HepG2 (cell line): Measurements from ENCODE around the gene ANKRD39. TPM values are rescaled to one million over a fixed set of nuclear protein-coding genes. Genes with fewer than 3 reads are reported as not detected.

ENCODE experiments used
- AGO2 ChIP-seq: fragments of 200-400 bp; formaldehyde crosslinking; optimal IDR thresholded peaks from 2 replicates; pipeline ENCODE3; 2017; ENCODE audit warnings: mild to moderate bottlenecking, low read depth, low read length, moderate library complexity
- ATM ChIP-seq: fragments of 450-650 bp; IDR thresholded peaks from 2 replicates; pipeline ENCODE4 v1.7.1; 2017; ENCODE audit warnings: mild to moderate bottlenecking, borderline replicate concordance
- BATF2 ChIP-seq: sonication (generic); formaldehyde crosslinking; IDR thresholded peaks from 2 replicates; pipeline ENCODE4 v1.8.0; 2022; ENCODE audit warnings: mild to moderate bottlenecking, missing genetic modification reagents, moderate library complexity
- ELK4 ChIP-seq: sonication (generic); formaldehyde crosslinking; IDR thresholded peaks from 2 replicates; pipeline ENCODE4 v1.9.0; 2021; ENCODE audit warnings: missing genetic modification reagents, borderline replicate concordance
- FLYWCH1 ChIP-seq: sonication (generic); formaldehyde crosslinking; IDR thresholded peaks from 2 replicates; pipeline ENCODE4 v1.8.1; 2023; ENCODE audit warnings: mild to moderate bottlenecking, missing genetic modification reagents
- HMGA1 ChIP-seq: sonication (generic); formaldehyde crosslinking; conservative IDR thresholded peaks from 2 replicates; pipeline ENCODE4 v1.4.0; 2020; ENCODE audit warnings: missing genetic modification reagents
- KAT8 ChIP-seq: IDR thresholded peaks from 2 replicates; pipeline ENCODE4 v1.6.1; 2016; ENCODE audit warnings: missing genetic modification reagents, missing compliant biosample characterization
- LCORL ChIP-seq, 2 experiments: fragments of 450-650 bp in 1 of 2; sonication (generic) in 1 of 2; formaldehyde crosslinking in 1 of 2; IDR thresholded peaks; 2 replicates each; pipeline versions ENCODE4 v1.5.0 to v1.6.1; 2017 to 2020; ENCODE audit warnings: antibody characterized with exemption in 1 of 2, missing genetic modification reagents in 1 of 2
- MED13 ChIP-seq: sonication (generic); formaldehyde crosslinking; IDR thresholded peaks from 2 replicates; pipeline ENCODE4 v1.5.0; 2020; ENCODE audit warnings: missing genetic modification reagents
- MYPOP ChIP-seq: sonication (generic); formaldehyde crosslinking; IDR thresholded peaks from 2 replicates; pipeline ENCODE4 v1.8.1; 2023; ENCODE audit warnings: mild to moderate bottlenecking, moderate library complexity, missing genetic modification reagents
- SMARCC2 ChIP-seq: fragments of 450-650 bp; IDR thresholded peaks from 2 replicates; pipeline ENCODE4 v1.6.1; 2017; ENCODE audit warnings: antibody characterized with exemption, mild to moderate bottlenecking
- SRSF9 ChIP-seq: fragments of 200-400 bp; formaldehyde crosslinking; IDR thresholded peaks from 2 replicates; pipeline ENCODE4 v1.6.1; 2018; ENCODE audit warnings: borderline replicate concordance, mild to moderate bottlenecking, low read depth, low read length; ENCODE audit not compliant: insufficient read depth, poor library complexity, severe bottlenecking
- TBX2 ChIP-seq: sonication (generic); formaldehyde crosslinking; IDR thresholded peaks from 2 replicates; pipeline ENCODE4 v1.5.0; 2020; ENCODE audit warnings: missing genetic modification reagents, mild to moderate bottlenecking, borderline replicate concordance
- ZBED4 ChIP-seq: sonication (generic); formaldehyde crosslinking; IDR thresholded peaks from 2 replicates; pipeline ENCODE4 v1.4.0; 2020; ENCODE audit warnings: missing genetic modification reagents, borderline replicate concordance
- ZC3H13 ChIP-seq: sonication (generic); formaldehyde crosslinking; IDR thresholded peaks from 2 replicates; pipeline ENCODE4 v1.8.1; 2023; ENCODE audit warnings: mild to moderate bottlenecking, missing genetic modification reagents, moderate library complexity
- ZNF205 ChIP-seq: IDR thresholded peaks from 2 replicates; pipeline ENCODE4 v1.6.1; 2018; ENCODE audit warnings: missing biosample characterization, missing genetic modification reagents
- ZNF367 ChIP-seq: sonication (generic); formaldehyde crosslinking; IDR thresholded peaks from 2 replicates; pipeline ENCODE4 v1.4.0; 2020; ENCODE audit warnings: missing genetic modification reagents, borderline replicate concordance
- ZNF546 ChIP-seq: sonication (generic); formaldehyde crosslinking; conservative IDR thresholded peaks from 2 replicates; pipeline ENCODE4 v1.8.1; 2023; ENCODE audit warnings: mild to moderate bottlenecking, missing genetic modification reagents
- ZNF776 ChIP-seq: sonication (generic); formaldehyde crosslinking; IDR thresholded peaks from 2 replicates; pipeline ENCODE4 v1.4.0; 2020; ENCODE audit warnings: mild to moderate bottlenecking, missing genetic modification reagents
- ZNF781 ChIP-seq: sonication (generic); formaldehyde crosslinking; IDR thresholded peaks from 2 replicates; pipeline ENCODE4 v1.5.1; 2020; ENCODE audit warnings: borderline replicate concordance, mild to moderate bottlenecking, missing genetic modification reagents; ENCODE audit errors: not compliant biosample characterization
- ZNF878 ChIP-seq: sonication (generic); formaldehyde crosslinking; IDR thresholded peaks from 2 replicates; pipeline ENCODE4 v1.8.1; 2023; ENCODE audit warnings: mild to moderate bottlenecking, missing genetic modification reagents, moderate library complexity
- polyA plus RNA-seq, 8 experiments: library from polyadenylated mRNA; depleted of rRNA in 3 of 8; stranded (reverse) in 7 of 8; unstranded in 1 of 8; fragments of >200 nt; fragmentation: Illumina TruSeq in 4 of 8; extraction: Trizol in 4 of 8; gene quantifications; 2 replicates each; pipeline versions ENCODE4 v1.2.1 to v1.2.3, GENCODE V29; 2011 to 2016; ENCODE audit warnings: low read depth in 4 of 8, missing spikeins in 1 of 8, mixed read lengths in 1 of 8; ENCODE audit not compliant: insufficient read depth in 1 of 8
- total RNA-seq, 5 experiments: library from RNA; depleted of rRNA; stranded (reverse); fragments of >200 nt; fragmentation: Illumina TruSeq; extraction: Trizol; gene quantifications; 2 replicates each; pipeline ENCODE4 v1.2.3, GENCODE V29; 2016; ENCODE audit warnings: low read depth in 1 of 5

Gene ANKRD39
- total and polyA plus RNA-seq, 2 of the 13 experiments (the other 11 are each of a cell fraction or from before 2014, with no cell fraction given): 23.2 to 24.8 TPM

- peak; percentile 64 for TF ChIP-seq MYPOP
- 0 out of 2 replicates have a peak, but pooled peaks have one; percentile 30 for TF ChIP-seq MED13
- TF ChIP-seq ZBED4: 0 out of 2 replicates have a peak, but pooled peaks have one; percentile 13
- 0 out of 2 replicates have a peak, but pooled peaks have one; percentile 34 for TF ChIP-seq ZNF878
- no peak for TF ChIP-seq ZNF367 (CRISPR knock-in tag)
- TF ChIP-seq AGO2: peak; percentile 1
- TF ChIP-seq ZNF776 (CRISPR knock-in tag): no peak
- TF ChIP-seq ZC3H13 (CRISPR knock-in tag): no peak
- 0 out of 2 replicates have a peak, but pooled peaks have one; percentile 40 for TF ChIP-seq BATF2 (CRISPR knock-in tag)
- TF ChIP-seq ELK4: no peak
- peak; percentile 3; the same call in 1 of the 2 replicates for TF ChIP-seq KAT8
- TF ChIP-seq ZNF781 (CRISPR knock-in tag): no peak
- no peak for TF ChIP-seq FLYWCH1 (CRISPR knock-in tag)
- TF ChIP-seq SRSF9: no peak
- no peak for TF ChIP-seq ZNF205 (CRISPR knock-in tag)
- TF ChIP-seq SMARCC2: no peak
- TF ChIP-seq LCORL (IDR thresholded peaks at IDR 0.05): no peak
- 0 out of 2 replicates have a peak, but pooled peaks have one; percentile 2 for TF ChIP-seq LCORL (CRISPR knock-in tag; IDR thresholded peaks at IDR 0.05)
- peak; percentile 5; the same call in 1 of the 2 replicates for TF ChIP-seq TBX2 (CRISPR knock-in tag)
- TF ChIP-seq HMGA1 (CRISPR knock-in tag): no peak
- TF ChIP-seq ZNF546 (CRISPR knock-in tag): 0 out of 2 replicates have a peak, but pooled peaks have one; percentile 28
- no peak for TF ChIP-seq ATM
Measured at GRCh38 chr2:96869281-96869821, 11.5 kb upstream of the ANKRD39 start (continued).
